ENCODE data around the gene TNKS1BP1. TPM values are rescaled to one million over a fixed set of nuclear protein-coding genes. Genes with fewer than 3 reads are reported as not detected.

TNKS1BP1 gene
- total RNA-seq, 1 donor from 2014 or later = 147 TPM

- intact Hi-C loops (cut with DNase I) = no loop called here
Measured at GRCh38 chr11:57251037-57251436, 73.7 kb downstream of the TNKS1BP1 start.

More at GRCh38 chr11:57251037-57251436, 73.7 kb downstream of the TNKS1BP1 start:
- no peak for DNase-seq
- Histone ChIP-seq H3K9me3 (no peaks in the 10 kb centered on the region), H3K36me3 (no peaks in the 10 kb centered on the region), H3K4me1 (peaks cover 13% of the 10 kb centered on the region), H3K27me3 (ENCODE audit: low read depth) (no peaks in the 10 kb centered on the region), H3K27ac (no peak overlapping the region), H3K4me3 (no peak overlapping the region)
- ATAC-seq = no peak
- no peak for TF ChIP-seq CTCF (IDR thresholded peaks at IDR 0.05)

Other genes starting within 250 kb of the TNKS1BP1 start
- 0.12 TPM for gene LRRC55, start 143.0 kb downstream of the TNKS1BP1 start, total RNA-seq
- 4.1 TPM for gene APLNR, start 87.7 kb downstream of the TNKS1BP1 start, total RNA-seq
- 62.2 TPM for gene SSRP1, start 10.9 kb upstream of the TNKS1BP1 start, total RNA-seq
- not detected for gene P2RX3, start 13.4 kb upstream of the TNKS1BP1 start, total RNA-seq
- gene PRG3, start 56.2 kb upstream of the TNKS1BP1 start, total RNA-seq = not detected
- not detected for gene PRG2, start 65.7 kb upstream of the TNKS1BP1 start, total RNA-seq
- gene SLC43A3, start 102.2 kb upstream of the TNKS1BP1 start, total RNA-seq = 102 TPM
- 4.8 TPM for gene RTN4RL2, start 135.6 kb upstream of the TNKS1BP1 start, total RNA-seq
- gene SLC43A1, start 190.8 kb upstream of the TNKS1BP1 start, total RNA-seq = 13.2 TPM
- 35.3 TPM for gene TIMM10, start 205.8 kb upstream of the TNKS1BP1 start, total RNA-seq
- gene SMTNL1, start 212.6 kb upstream of the TNKS1BP1 start, total RNA-seq = not detected
- gene UBE2L6, start 242.7 kb upstream of the TNKS1BP1 start, total RNA-seq = 172 TPM